A549 (cell line): ENCODE measurements around the gene REN. TPM values are rescaled to one million over a fixed set of nuclear protein-coding genes. Genes with fewer than 3 reads are reported as not detected.

Experiments used
- ATAC-seq, 2 experiments: fragments of 200-7000 bp in 1 of 2; fragments of >200 bp in 1 of 2; cut with Nextera tagmentation in 1 of 2; cut with Tn5 transposase in 1 of 2; 3 replicates each; pipeline versions ENCODE4 v1.8.0 to v1.9.1; 2018 to 2020; ENCODE audit warnings: mild to moderate bottlenecking in 1 of 2, moderate library complexity in 1 of 2
- CTCF ChIA-PET: fragments of 300-600 bp; sonication (Branson Sonifier 250); formaldehyde crosslinking; extraction: SDS; loops from one replicate; lab custom pipeline; 2021; ENCODE audit warnings: antibody characterized with exemption, inconsistent platforms; lab: Yijun Ruan, JAX
- POLR2A ChIA-PET: fragments of 350-600 bp; formaldehyde crosslinking; extraction: SDS; loops from one replicate; lab custom pipeline; 2021; ENCODE audit warnings: antibody characterized with exemption, inconsistent platforms; lab: Yijun Ruan, JAX
- DNase-seq, 2 experiments: peaks; one replicate each; pipeline versions ENCODE4 v3.0.0 to v3.0.0-alpha.2; 2011 to 2016; ENCODE audit warnings: low read depth in 1 of 2, low spot score in 1 of 2
- FAIRE-seq: peaks from 2 replicates; lab custom pipeline; 2011; peaks lifted over from hg19 to GRCh38; lab: Jason Lieb, UNC
- H3K27ac ChIP-seq, 2 experiments: fragments of >200 bp; sonication (Bioruptor Twin); formaldehyde crosslinking; 3 replicates each; pipeline ENCODE4 v1.5.1; 2016 to 2017
- H3K4me1 ChIP-seq: fragments of >200 bp; sonication (Bioruptor Twin); formaldehyde crosslinking; 3 replicates; pipeline ENCODE4 v1.6.1; 2016
- H3K4me2 ChIP-seq: fragments of >200 bp; sonication (Bioruptor Twin); formaldehyde crosslinking; 3 replicates; pipeline ENCODE4 v1.6.1; 2016
- H3K4me3 ChIP-seq: fragments of >200 bp; sonication (Bioruptor Twin); formaldehyde crosslinking; 3 replicates; pipeline ENCODE4 v1.5.1; 2016
- H3K9me3 ChIP-seq: fragments of >200 bp; sonication (Bioruptor Twin); formaldehyde crosslinking; 3 replicates; pipeline ENCODE4 v1.6.1; 2016
- CHD4 ChIP-seq: fragments of 200-600 bp; sonication (generic); IDR thresholded peaks from 2 replicates; pipeline ENCODE4 v1.6.1; 2016; ENCODE audit warnings: antibody characterized with exemption, mild to moderate bottlenecking, borderline replicate concordance
- CTCF ChIP-seq: fragments of >200 bp; sonication (Bioruptor Twin); formaldehyde crosslinking; IDR thresholded peaks from 3 replicates; pipeline ENCODE4 v1.5.1; 2016
- E2F6 ChIP-seq: IDR thresholded peaks from 2 replicates; pipeline ENCODE4 v1.6.1; 2012; ENCODE audit warnings: low read depth, borderline replicate concordance
- EHMT2 ChIP-seq: fragments of 200-600 bp; sonication (generic); IDR thresholded peaks from 2 replicates; pipeline ENCODE4 v1.6.1; 2016; ENCODE audit warnings: antibody characterized with exemption, low read depth, mild to moderate bottlenecking, moderate library complexity
- ESRRA ChIP-seq: fragments of 150-350 bp; IDR thresholded peaks from 2 replicates; pipeline ENCODE4 v1.6.1; 2014; ENCODE audit warnings: mild to moderate bottlenecking, low read length, borderline replicate concordance
- FOSB ChIP-seq: fragments of 250-450 bp; sonication (Bioruptor Pico); IDR thresholded peaks from 2 replicates; pipeline ENCODE4 v1.5.0; 2020; ENCODE audit warnings: mild to moderate bottlenecking, moderate library complexity
- HOXA7 ChIP-seq: fragments of 250-450 bp; sonication (Bioruptor Pico); IDR thresholded peaks from 2 replicates; pipeline ENCODE4 v1.5.0; 2020; ENCODE audit warnings: mild to moderate bottlenecking, moderate library complexity
- HOXB13 ChIP-seq: fragments of 250-450 bp; sonication (Bioruptor Pico); IDR thresholded peaks from 2 replicates; pipeline ENCODE4 v1.5.0; 2020; ENCODE audit warnings: low read depth, mild to moderate bottlenecking, moderate library complexity
- JUN ChIP-seq, 2 experiments: fragments of >200 bp; sonication (Bioruptor Twin); formaldehyde crosslinking; IDR thresholded peaks; 2 replicates in 1 of 2; 3 replicates in 1 of 2; pipeline ENCODE4 v1.6.1; 2016 to 2017
- MAZ ChIP-seq: fragments of 150-350 bp; IDR thresholded peaks from 2 replicates; pipeline ENCODE4 v1.6.1; 2014; ENCODE audit warnings: antibody characterized with exemption, low read depth, low read length, borderline replicate concordance
- NPAS2 ChIP-seq: fragments of 250-450 bp; sonication (Bioruptor Pico); IDR thresholded peaks from 2 replicates; pipeline ENCODE4 v1.8.0; 2022; ENCODE audit warnings: mild to moderate bottlenecking, moderate library complexity, borderline replicate concordance
- RARB ChIP-seq: fragments of 250-450 bp; sonication (Bioruptor Pico); IDR thresholded peaks from 2 replicates; pipeline ENCODE4 v1.8.0; 2021; ENCODE audit warnings: mild to moderate bottlenecking, moderate library complexity
- RCOR1 ChIP-seq: fragments of 150-350 bp; IDR thresholded peaks from 2 replicates; pipeline ENCODE4 v1.6.1; 2014; ENCODE audit warnings: antibody characterized with exemption, low read length, low read depth
- RFX5 ChIP-seq: fragments of 450-650 bp; IDR thresholded peaks from 2 replicates; pipeline ENCODE4 v1.7.1; 2014; ENCODE audit warnings: antibody characterized with exemption, mild to moderate bottlenecking, moderate library complexity
- TP53 ChIP-seq: fragments of 250-450 bp; sonication (Bioruptor Pico); IDR thresholded peaks from 2 replicates; pipeline ENCODE4 v1.5.0; 2021; ENCODE audit warnings: mild to moderate bottlenecking, moderate library complexity
- ZFP36 ChIP-seq: fragments of 450-650 bp; IDR thresholded peaks from 2 replicates; pipeline ENCODE4 v1.6.1; 2014; ENCODE audit warnings: borderline replicate concordance; ENCODE audit not compliant: partially characterized antibody
- ZSCAN20 ChIP-seq: fragments of 250-450 bp; sonication (Bioruptor Pico); IDR thresholded peaks from 2 replicates; pipeline ENCODE4 v1.8.0; 2022; ENCODE audit warnings: mild to moderate bottlenecking, moderate library complexity
- WGBS: methylation state at CpG from one replicate; pipeline ENCODE4 v1.1.6; 2017; ENCODE audit errors: missing lambda C conversion rate; 5-methylcytosine and 5-hydroxymethylcytosine counted together
- polyA plus RNA-seq, 4 experiments: library from polyadenylated mRNA; depleted of rRNA in 3 of 4; stranded (reverse); fragments of >200 nt; fragmentation: RNase III in 1 of 4; extraction: RNeasy Plus Mini Kit Qiagen cat#74134 plus additional on column Dnase treatment in 1 of 4; gene quantifications; 2 replicates in 3 of 4; 3 replicates in 1 of 4; pipeline ENCODE4 v1.2.3, GENCODE V29; 2011 to 2017
- TF ChIP-seq, protein P1 (sequence below): fragments of 150-350 bp; IDR thresholded peaks from 2 replicates; pipeline ENCODE4 v1.6.1; 2014; ENCODE audit warnings: low read depth, mild to moderate bottlenecking, low read length
- TF ChIP-seq, protein P2 (sequence below): fragments of >200 bp; sonication (Bioruptor Twin); formaldehyde crosslinking; IDR thresholded peaks from 3 replicates; pipeline ENCODE4 v1.6.1; 2016

REN gene
- polyA plus RNA-seq, 2 of the 4 experiments (the other 2 are of a cell fraction): not detected

GRCh38 chr1:204139088-204139487 is 27.0 kb downstream of the REN start:
- POLR2A ChIA-PET: no interaction called here
- Histone ChIP-seq H3K4me2 (no peak overlapping the region), H3K27ac (no peak overlapping the region), H3K4me3 (no peak overlapping the region), H3K9me3 (no peaks in the 10 kb centered on the region), H3K4me1 (no peaks in the 10 kb centered on the region)
- CTCF ChIA-PET: interaction anchor here (1.0 to 32.2 kb wide), 10 partner anchors 9 to 634 kb away, joined by 3 to 757 read pairs (median 6); partner anchors contain the start of genes ETNK2 and SNRPE
- WGBS: 67% methylated on average over 2 of the region's 2 CpGs
- TF ChIP-seq NPAS2 (CRISPR knock-in tag) (no peak), RCOR1 (no peak), CTCF (no peak), EHMT2 (no peak), ZFP36 (no peak), FOSB (CRISPR knock-in tag) (no peak)
- TF ChIP-seq, protein P1, sequence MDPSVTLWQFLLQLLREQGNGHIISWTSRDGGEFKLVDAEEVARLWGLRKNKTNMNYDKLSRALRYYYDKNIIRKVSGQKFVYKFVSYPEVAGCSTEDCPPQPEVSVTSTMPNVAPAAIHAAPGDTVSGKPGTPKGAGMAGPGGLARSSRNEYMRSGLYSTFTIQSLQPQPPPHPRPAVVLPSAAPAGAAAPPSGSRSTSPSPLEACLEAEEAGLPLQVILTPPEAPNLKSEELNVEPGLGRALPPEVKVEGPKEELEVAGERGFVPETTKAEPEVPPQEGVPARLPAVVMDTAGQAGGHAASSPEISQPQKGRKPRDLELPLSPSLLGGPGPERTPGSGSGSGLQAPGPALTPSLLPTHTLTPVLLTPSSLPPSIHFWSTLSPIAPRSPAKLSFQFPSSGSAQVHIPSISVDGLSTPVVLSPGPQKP: no peak
- FAIRE-seq (no peak), DNase-seq (no peak), ATAC-seq (no peak)

GRCh38 chr1:204136814-204137213 is 29.3 kb downstream of the REN start:
- Histone ChIP-seq H3K4me2 (no peak overlapping the region), H3K4me3 (no peak overlapping the region), H3K27ac (no peak overlapping the region), H3K4me1 (no peaks in the 10 kb centered on the region), H3K9me3 (no peaks in the 10 kb centered on the region)
- 85% methylated on average over 2 of the region's 2 CpGs for WGBS
- FAIRE-seq: no peak
- ATAC-seq: no peak; a peak in 1 of 6 replicates
- DNase-seq: no peak
- TF ChIP-seq NPAS2 (CRISPR knock-in tag) (no peak), HOXA7 (no peak), RFX5 (no peak), ESRRA (no peak), CHD4 (no peak), JUN (IDR thresholded peaks at IDR 0.05) (no peak), ZSCAN20 (CRISPR knock-in tag) (no peak), HOXB13 (CRISPR knock-in tag) (no peak), E2F6 (no peak), RARB (no peak), MAZ (no peak), TP53 (CRISPR knock-in tag) (no peak)
- TF ChIP-seq, protein P2, sequence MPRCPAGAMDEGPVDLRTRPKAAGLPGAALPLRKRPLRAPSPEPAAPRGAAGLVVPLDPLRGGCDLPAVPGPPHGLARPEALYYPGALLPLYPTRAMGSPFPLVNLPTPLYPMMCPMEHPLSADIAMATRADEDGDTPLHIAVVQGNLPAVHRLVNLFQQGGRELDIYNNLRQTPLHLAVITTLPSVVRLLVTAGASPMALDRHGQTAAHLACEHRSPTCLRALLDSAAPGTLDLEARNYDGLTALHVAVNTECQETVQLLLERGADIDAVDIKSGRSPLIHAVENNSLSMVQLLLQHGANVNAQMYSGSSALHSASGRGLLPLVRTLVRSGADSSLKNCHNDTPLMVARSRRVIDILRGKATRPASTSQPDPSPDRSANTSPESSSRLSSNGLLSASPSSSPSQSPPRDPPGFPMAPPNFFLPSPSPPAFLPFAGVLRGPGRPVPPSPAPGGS: no peak
- TF ChIP-seq, protein P1: no peak
- POLR2A ChIA-PET: no interaction called here
- CTCF ChIA-PET: interaction anchor here (0.6 to 32.2 kb wide), 8 partner anchors 8 to 271 kb away, joined by 3 to 757 read pairs (median 5); partner anchors contain the start of gene SNRPE
